CD4-positive, alpha-beta memory T cell (primary cell): ENCODE results near the gene NRM. TPM values are rescaled to one million over a fixed set of nuclear protein-coding genes. Genes with fewer than 3 reads are reported as not detected.

Experiments used
- CTCF ChIA-PET: fragments of 350-600 bp; sonication (Branson Sonifier 250); formaldehyde crosslinking; loops from one replicate; lab custom pipeline; 2021; ENCODE audit warnings: inconsistent platforms; ENCODE audit not compliant: partially characterized antibody; lab: Charles Lee
- POLR2A ChIA-PET: fragments of 350-600 bp; sonication (Branson Sonifier 250); formaldehyde crosslinking; loops from one replicate; lab custom pipeline; 2021; ENCODE audit not compliant: partially characterized antibody; lab: Charles Lee
- DNase-seq, 5 donors: peaks; one replicate each; pipeline versions ENCODE4 v3.0.0 to v3.0.0-alpha.2; 2020 to 2022; ENCODE audit warnings: mixed read lengths in 1 of 5
- H3K27ac ChIP-seq: one replicate; pipeline ENCODE4 v1.7.0; 2013; ENCODE audit warnings: low read depth, low read length
- H3K27me3 ChIP-seq: 2 replicates; pipeline ENCODE4 v1.7.0; 2013; ENCODE audit warnings: mild to moderate bottlenecking, low read length, moderate library complexity; ENCODE audit not compliant: insufficient read depth
- H3K36me3 ChIP-seq: 2 replicates; pipeline ENCODE4 v1.7.0; 2013; ENCODE audit warnings: mild to moderate bottlenecking, low read length, moderate library complexity; ENCODE audit not compliant: insufficient read depth
- H3K4me1 ChIP-seq: 2 replicates; pipeline ENCODE4 v1.7.0; 2013; ENCODE audit warnings: mild to moderate bottlenecking, low read length, moderate library complexity; ENCODE audit not compliant: insufficient read depth
- H3K4me3 ChIP-seq, 2 donors: one replicate each; pipeline ENCODE4 v1.7.0; 2013; ENCODE audit warnings: low read length in 2 of 2, mild to moderate bottlenecking in 1 of 2
- H3K9me3 ChIP-seq, 2 donors: one replicate each; pipeline ENCODE4 v1.7.0; 2013; ENCODE audit warnings: low read length in 2 of 2, control low read depth in 1 of 2; ENCODE audit not compliant: control insufficient read depth in 1 of 2
- H3K27ac Mint-ChIP-seq, 7 donors: one replicate each; pipeline ENCODE4 v1.8.0; 2020 to 2021; ENCODE audit warnings: mixed read lengths in 7 of 7, mild to moderate bottlenecking in 6 of 7, inconsistent platforms in 3 of 7, moderate library complexity in 3 of 7
- H3K27me3 Mint-ChIP-seq, 2 donors: one replicate each; pipeline ENCODE4 v1.8.0; 2020 to 2021; ENCODE audit warnings: mixed read lengths in 2 of 2
- H3K36me3 Mint-ChIP-seq, 2 donors: one replicate each; pipeline ENCODE4 v1.8.0; 2020 to 2021; ENCODE audit warnings: mixed read lengths in 2 of 2, inconsistent platforms in 1 of 2, mild to moderate bottlenecking in 1 of 2
- H3K4me1 Mint-ChIP-seq, 4 donors: one replicate each; pipeline ENCODE4 v1.8.0; 2020 to 2021; ENCODE audit warnings: mixed read lengths in 4 of 4, mild to moderate bottlenecking in 1 of 4
- H3K4me3 Mint-ChIP-seq, 8 donors: one replicate each; pipeline ENCODE4 v1.8.0; 2020 to 2021; ENCODE audit warnings: mixed read lengths in 8 of 8, mild to moderate bottlenecking in 7 of 8, moderate library complexity in 6 of 8, inconsistent platforms in 3 of 8
- H3K9me3 Mint-ChIP-seq, 8 donors: one replicate each; pipeline ENCODE4 v1.8.0; 2020 to 2021; ENCODE audit warnings: mixed read lengths in 8 of 8, mild to moderate bottlenecking in 5 of 8, inconsistent platforms in 3 of 8, moderate library complexity in 1 of 8
- intact Hi-C: fragments of 100-400 bp; cut with micrococcal nuclease; formaldehyde crosslinking; loops from one replicate; pipeline ENCODE4 v1.15.1; 2023
- polyA plus RNA-seq, 2 donors: library from polyadenylated mRNA; unstranded; fragments of 300-500 nt; fragmentation: Illumina TruSeq; gene quantifications; one replicate each; pipeline ENCODE4 v1.2.3, GENCODE V29; 2021
- total RNA-seq, 2 experiments: library from RNA; stranded (reverse); gene quantifications; one replicate each; pipeline ENCODE4 v1.2.3, GENCODE V29; 2021

The NRM gene
- total and polyA plus RNA-seq, 4 experiments from 2014 or later = 6.4 to 15.8 (median 7.8) TPM

DNA sequence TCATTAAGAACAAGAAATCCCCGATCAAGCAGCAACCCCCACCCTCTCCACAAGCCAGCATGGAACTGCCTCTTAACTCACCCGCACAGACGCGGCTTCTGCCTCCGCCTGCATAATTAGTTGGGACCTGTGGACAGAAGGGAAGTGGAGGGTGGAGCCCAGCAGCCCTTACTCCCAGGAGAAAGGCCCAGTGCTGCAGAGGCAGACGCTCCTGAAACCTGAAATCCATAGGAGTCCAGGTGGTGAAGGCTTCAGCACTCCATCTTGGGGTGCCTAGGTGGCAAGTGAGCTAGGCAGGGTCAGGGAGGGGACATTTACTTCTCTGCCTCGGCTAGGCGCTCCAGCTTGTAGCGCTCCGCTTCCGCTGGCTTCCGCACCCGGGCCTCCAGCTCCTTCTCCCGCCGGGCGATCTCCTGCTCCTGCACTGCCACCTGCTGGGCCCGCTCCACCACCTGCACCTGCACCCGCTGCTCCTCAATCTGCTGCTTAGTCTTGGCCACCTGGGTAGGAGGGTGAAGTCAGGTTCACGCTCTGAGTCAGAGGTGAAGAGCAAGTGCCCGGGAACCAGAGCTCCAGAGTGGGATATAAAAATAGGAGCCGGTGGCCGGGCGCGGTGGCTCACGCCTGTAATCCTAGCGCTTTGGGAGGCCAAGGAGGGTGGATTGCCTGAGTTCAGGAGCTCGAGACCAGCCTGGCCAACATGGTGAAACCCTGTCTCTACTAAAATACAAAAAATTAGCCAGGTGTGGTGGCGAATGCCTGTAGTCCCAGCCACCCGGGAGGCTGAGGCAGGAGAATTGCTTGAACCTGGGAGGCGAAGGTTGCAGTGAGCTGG lies 40.0 kb upstream of the NRM start:
- Mint-ChIP-seq H3K27ac (peak overlapping the region in 5 of 7 donors; percentile 69 to 84 (median 73)), H3K27me3 (no peaks in the 10 kb centered on the region), H3K4me3 (peak overlapping the region in 6 of 8 donors; percentile 43 to 72 (median 58)), H3K4me1 (peaks cover 16 to 40% (median 31%) of the 10 kb centered on the region in 4 donors), H3K9me3 (no peaks in the 10 kb centered on the region), H3K36me3 (peaks cover 15 to 34% of the 10 kb centered on the region in 2 donors)
- intact Hi-C loops = loop anchor here (1.0 to 10.0 kb wide), 4 partner anchors 9 to 276 kb away; no protein-coding TSS in a partner anchor
- Histone ChIP-seq H3K4me3 (peak overlapping the region in 1 of 2 donors; percentile 35), H3K9me3 (no peaks in the 10 kb centered on the region), H3K4me1 (peaks cover 23% of the 10 kb centered on the region), H3K36me3 (peaks cover 34% of the 10 kb centered on the region), H3K27me3 (no peaks in the 10 kb centered on the region), H3K27ac (no peak overlapping the region)
- DNase-seq = peak; percentile 81 to 86 (median 82)
- ChIA-PET CTCF (interaction anchor here (0.6 to 23.1 kb wide), 72 partner anchors 9 to 363 kb away, joined by 3 to 865 read pairs (median 5); partner anchors contain the start of genes ABCF1, DDR1, DHX16 and FLOT1), POLR2A (interaction anchor here (0.6 to 47.0 kb wide), 26 partner anchors 9 to 251 kb away, joined by 3 to 1474 read pairs (median 5); partner anchors contain the start of genes ABCF1, ATAT1, DHX16 and FLOT1)

DNA sequence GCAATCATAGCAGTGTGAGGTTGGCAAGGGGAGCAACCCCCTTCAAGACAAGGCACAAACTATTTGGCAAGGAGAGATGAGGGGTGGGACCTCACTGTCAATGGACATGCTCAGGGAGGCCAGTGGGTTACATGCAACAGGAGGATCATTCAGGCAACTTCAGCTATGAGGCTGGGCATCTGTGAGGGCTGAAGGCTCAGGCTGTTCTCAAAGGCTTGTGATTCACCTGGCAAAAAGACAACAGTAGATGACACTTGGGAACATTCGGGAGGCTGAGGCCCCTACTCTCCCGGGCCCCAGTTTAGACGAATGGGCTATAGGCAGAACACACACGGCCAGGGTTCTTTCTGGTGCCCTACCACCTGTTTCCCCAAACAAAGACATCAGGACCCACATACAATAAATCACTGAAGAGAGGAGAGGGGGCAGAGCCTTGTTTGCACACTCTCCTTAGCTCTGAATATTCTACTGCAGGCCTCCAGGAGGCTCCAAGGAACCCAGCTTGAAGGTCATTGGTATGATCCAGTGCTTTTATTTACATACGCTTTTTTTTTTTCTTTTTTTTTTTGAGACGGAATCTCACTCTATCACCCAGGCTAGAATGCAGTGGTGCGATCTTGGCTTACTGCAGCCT lies 37.3 kb upstream of the NRM start:
- Mint-ChIP-seq H3K36me3 (peaks cover 31 to 53% of the 10 kb centered on the region in 2 donors), H3K9me3 (no peaks in the 10 kb centered on the region), H3K27me3 (no peaks in the 10 kb centered on the region), H3K4me1 (peaks cover 12 to 54% (median 40%) of the 10 kb centered on the region in 4 donors), H3K4me3 (peak overlapping the region in 1 of 8 donors; percentile 46), H3K27ac (peak overlapping the region in 5 of 7 donors; percentile 24 to 75 (median 64))
- CTCF ChIA-PET = interaction anchor here (1.2 to 23.1 kb wide), 7 partner anchors 10 to 249 kb away, joined by 3 to 865 read pairs (median 8); partner anchors contain the start of gene DHX16
- Histone ChIP-seq H3K4me1 (peaks cover 45% of the 10 kb centered on the region), H3K27ac (no peak overlapping the region), H3K36me3 (peaks cover 57% of the 10 kb centered on the region), H3K9me3 (no peaks in the 10 kb centered on the region), H3K4me3 (no peak overlapping the region), H3K27me3 (no peaks in the 10 kb centered on the region)
- POLR2A ChIA-PET = interaction anchor here (0.6 to 47.0 kb wide), 6 partner anchors 11 to 426 kb away, joined by 3 to 1474 read pairs (median 3); partner anchors contain the start of genes DHX16, MDC1, NRM and PPP1R18
- DNase-seq = no peak
- intact Hi-C loops = no loop called here

DNA sequence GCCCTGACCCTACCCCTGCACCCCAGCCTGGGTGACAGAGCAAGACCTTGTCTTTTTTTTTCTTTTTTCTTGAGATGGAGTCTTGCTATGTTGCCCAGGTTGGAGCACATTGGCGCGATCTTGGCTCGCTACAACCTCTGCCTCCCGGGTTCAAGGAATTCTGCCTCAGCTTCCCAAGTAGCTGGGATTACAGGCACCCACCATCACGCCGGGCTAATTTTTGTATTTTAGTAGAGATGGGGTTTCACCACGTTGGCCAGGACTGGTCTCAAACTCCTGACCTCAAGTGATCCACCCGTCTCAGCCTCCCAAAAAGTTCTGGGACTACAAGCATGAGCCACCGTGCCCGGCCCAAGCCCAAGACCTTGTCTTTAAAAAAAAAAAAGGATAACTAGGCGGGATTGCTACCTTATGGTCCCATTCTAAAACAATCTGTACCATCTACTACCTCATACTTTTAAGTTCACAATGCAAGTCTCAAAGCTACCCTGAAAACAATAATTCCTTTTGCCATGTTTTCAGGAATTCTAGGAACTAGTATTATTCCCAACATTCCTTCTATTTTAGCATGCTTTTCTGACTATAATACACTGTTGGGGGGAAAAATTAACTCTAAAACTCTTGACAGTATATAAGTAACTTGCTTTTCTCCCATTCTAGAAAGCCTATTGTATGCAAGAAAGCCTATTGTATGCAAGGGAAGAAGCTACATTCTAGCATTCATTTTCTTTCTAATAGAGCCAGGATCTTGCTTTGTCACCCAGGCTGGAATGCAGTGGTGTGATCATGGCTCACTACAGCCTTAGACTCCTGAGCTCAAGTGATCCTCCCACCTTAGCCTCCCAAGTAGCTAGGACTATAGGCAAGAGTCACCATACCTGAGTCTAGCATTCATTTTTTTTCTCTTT lies 36.0 kb upstream of the NRM start:
- H3K9me3 Mint-ChIP-seq = peaks cover 0 to 4% (median 0%) of the 10 kb centered on the region in 8 donors
- CTCF ChIA-PET = interaction anchor here (0.7 to 23.1 kb wide), 9 partner anchors 10 to 245 kb away, joined by 3 to 865 read pairs (median 3); partner anchors contain the start of gene DHX16

DNA sequence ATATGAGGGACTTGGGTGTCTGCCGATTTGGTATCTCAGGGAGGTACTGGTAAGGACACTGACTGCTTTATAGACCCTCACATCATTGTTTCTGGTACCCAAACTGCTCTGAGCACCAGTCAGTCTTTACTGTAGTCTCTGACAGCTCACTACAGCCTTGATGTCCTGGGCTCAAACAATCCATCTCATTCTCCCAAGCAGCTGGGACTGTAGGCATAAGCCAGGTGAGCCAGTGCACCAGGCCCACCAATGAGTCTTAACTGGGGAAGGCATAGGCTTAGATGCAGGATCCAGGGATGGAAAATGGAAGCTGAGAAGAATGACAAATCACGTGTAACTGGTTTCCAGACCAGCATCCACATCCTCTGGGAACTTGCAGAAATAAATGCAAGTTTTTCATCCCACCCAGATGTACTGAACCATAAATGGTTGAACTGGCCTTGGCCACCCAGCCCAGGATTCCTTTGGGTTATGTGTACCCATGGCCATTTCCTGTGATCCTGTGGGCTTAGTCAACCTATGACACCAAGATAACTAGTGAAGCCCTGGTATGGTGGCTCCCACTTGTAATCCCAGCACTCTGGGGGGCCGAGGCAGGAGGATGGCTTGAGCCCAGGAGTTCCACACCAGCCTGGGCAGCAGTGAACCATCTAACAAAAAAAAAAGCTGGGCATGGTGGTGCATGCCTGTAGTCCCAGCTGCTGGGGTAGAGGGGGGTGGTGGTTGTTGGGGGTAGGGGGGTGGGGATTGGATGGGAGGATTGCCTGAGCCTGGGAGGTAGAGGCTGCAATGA lies 35.1 kb upstream of the NRM start:
- intact Hi-C loops = no loop called here
- Histone ChIP-seq H3K27me3 (no peaks in the 10 kb centered on the region), H3K36me3 (peaks cover 61% of the 10 kb centered on the region), H3K4me3 (no peak overlapping the region), H3K27ac (no peak overlapping the region), H3K4me1 (peaks cover 53% of the 10 kb centered on the region), H3K9me3 (no peaks in the 10 kb centered on the region)
- DNase-seq = no peak
- Mint-ChIP-seq H3K27ac (peak overlapping the region in 4 of 7 donors; percentile 37 to 99 (median 72)), H3K9me3 (peaks cover 0 to 6% (median 0%) of the 10 kb centered on the region in 8 donors), H3K4me1 (peaks cover 18 to 62% (median 43%) of the 10 kb centered on the region in 4 donors), H3K4me3 (no peak overlapping the region), H3K27me3 (no peaks in the 10 kb centered on the region), H3K36me3 (peaks cover 32 to 64% of the 10 kb centered on the region in 2 donors)
- POLR2A ChIA-PET = interaction anchor here (0.8 to 47.0 kb wide), 7 partner anchors 9 to 185 kb away, joined by 3 to 1474 read pairs (median 5); partner anchors contain the start of genes DHX16, MDC1, NRM and PPP1R18
- CTCF ChIA-PET = interaction anchor here (1.1 to 23.1 kb wide), 6 partner anchors 11 to 244 kb away, joined by 3 to 865 read pairs (median 4); partner anchors contain the start of gene DHX16

More for the DNA sequence above, 36.0 kb upstream of the NRM start:
- Mint-ChIP-seq H3K27ac (peak overlapping the region in 6 of 7 donors; percentile 17 to 72 (median 67)), H3K4me1 (peaks cover 20 to 59% (median 45%) of the 10 kb centered on the region in 4 donors), H3K4me3 (no peak overlapping the region), H3K27me3 (no peaks in the 10 kb centered on the region), H3K36me3 (peaks cover 32 to 58% of the 10 kb centered on the region in 2 donors)
- POLR2A ChIA-PET = interaction anchor here (0.6 to 47.0 kb wide), 10 partner anchors 9 to 472 kb away, joined by 3 to 1474 read pairs (median 4); partner anchors contain the start of genes DHX16, MDC1, MRPS18B and NRM
- Histone ChIP-seq H3K36me3 (peaks cover 61% of the 10 kb centered on the region), H3K27me3 (no peaks in the 10 kb centered on the region), H3K4me1 (peaks cover 58% of the 10 kb centered on the region), H3K9me3 (no peaks in the 10 kb centered on the region), H3K4me3 (no peak overlapping the region), H3K27ac (no peak overlapping the region)
- DNase-seq = no peak
- intact Hi-C loops = no loop called here

DNA sequence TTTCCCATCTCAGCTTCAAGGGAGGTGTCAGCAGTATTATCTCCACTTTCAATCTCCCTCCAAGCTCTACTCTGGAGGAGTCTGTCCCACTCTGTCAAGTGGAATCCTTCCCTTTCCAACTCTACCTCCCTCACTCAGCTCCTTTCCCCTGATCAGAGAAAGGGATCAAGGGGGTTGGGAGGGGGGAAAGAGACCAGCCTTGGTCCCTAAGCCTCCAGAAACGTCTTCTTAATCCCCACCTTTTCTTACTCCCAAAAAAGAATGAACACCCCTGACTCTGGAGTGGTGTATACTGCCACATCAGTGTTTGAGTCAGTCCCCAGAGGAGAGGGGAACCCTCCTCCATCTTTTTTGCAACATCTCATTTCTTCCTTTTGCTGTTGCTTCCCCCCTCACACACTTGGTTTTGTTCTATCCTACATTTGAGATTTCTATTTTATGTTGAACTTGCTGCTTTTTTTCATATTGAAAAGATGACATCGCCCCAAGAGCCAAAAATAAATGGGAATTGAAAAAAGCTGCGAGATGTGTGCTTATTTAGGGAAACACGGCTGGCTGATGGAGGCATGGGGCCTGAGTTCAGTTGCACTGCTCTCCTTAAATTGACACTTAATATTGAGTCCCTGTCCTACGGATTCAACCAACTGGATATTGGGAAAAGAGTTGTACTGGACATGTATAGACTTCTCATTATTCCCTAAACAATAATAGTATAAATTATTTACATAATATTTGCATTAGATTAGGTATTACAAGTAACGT lies 34.3 kb upstream of the NRM start:
- no peak for DNase-seq
- Histone ChIP-seq H3K36me3 (peaks cover 57% of the 10 kb centered on the region), H3K27me3 (no peaks in the 10 kb centered on the region), H3K27ac (no peak overlapping the region), H3K4me3 (no peak overlapping the region), H3K4me1 (peaks cover 45% of the 10 kb centered on the region), H3K9me3 (no peaks in the 10 kb centered on the region)
- Mint-ChIP-seq H3K27ac (peak overlapping the region; percentile 43 to 99 (median 65)), H3K9me3 (peaks cover 0 to 6% (median 0%) of the 10 kb centered on the region in 8 donors), H3K27me3 (no peaks in the 10 kb centered on the region), H3K36me3 (peaks cover 30 to 62% of the 10 kb centered on the region in 2 donors), H3K4me3 (peak overlapping the region in 1 of 8 donors; percentile 46), H3K4me1 (peaks cover 14 to 59% (median 35%) of the 10 kb centered on the region in 4 donors)
- CTCF ChIA-PET = interaction anchor here (1.3 to 23.1 kb wide), 3 partner anchors 11 to 180 kb away, joined by 3 to 865 read pairs (median 38); partner anchors contain the start of gene DHX16
- POLR2A ChIA-PET = interaction anchor here (0.9 to 47.0 kb wide), 4 partner anchors 11 to 111 kb away, joined by 3 to 1474 read pairs (median 80); partner anchors contain the start of genes DHX16, FLOT1, NRM and PPP1R18
- intact Hi-C loops = no loop called here
